Left hindlimb (tissue), 1 donor: ENCODE measurements around the gene TGFB2.

ENCODE experiments used
- DNase-seq: peaks from one replicate; pipeline ENCODE4 v3.0.0-alpha.2; 2018

The TGFB2 gene

DNA sequence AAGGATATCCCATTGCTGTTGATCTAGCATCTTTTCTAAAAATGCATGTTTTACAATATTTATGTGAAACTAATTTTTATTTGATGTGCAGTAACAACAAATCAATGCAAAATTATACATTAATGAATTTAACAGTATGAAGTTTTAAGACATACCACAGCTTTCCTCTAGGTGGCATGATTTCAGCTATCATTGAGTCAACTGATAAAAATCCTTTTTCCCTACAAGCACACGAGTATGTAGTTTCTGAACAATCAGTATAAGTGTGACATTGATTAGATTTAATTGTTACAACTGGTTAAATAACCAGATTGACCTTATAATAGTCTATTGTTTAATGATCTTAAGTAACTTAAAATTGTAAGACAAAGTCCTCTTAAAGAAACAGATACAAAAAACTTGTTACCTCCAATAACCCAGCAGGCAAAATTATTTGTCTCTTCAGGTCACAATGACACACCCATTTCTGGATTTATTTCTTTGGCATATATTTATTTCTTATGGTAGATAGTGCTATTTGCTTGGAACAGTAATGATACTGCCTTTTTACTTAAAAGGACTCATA lies 5.8 kb upstream of the TGFB2 start:
- no peak for DNase-seq

GRCh38 chr1:218341325-218341724 lies 3.8 kb upstream of the TGFB2 start:
- DNase-seq = no peak

GRCh38 chr1:218342091-218342490 lies 3.0 kb upstream of the TGFB2 start:
- DNase-seq = no peak

DNA sequence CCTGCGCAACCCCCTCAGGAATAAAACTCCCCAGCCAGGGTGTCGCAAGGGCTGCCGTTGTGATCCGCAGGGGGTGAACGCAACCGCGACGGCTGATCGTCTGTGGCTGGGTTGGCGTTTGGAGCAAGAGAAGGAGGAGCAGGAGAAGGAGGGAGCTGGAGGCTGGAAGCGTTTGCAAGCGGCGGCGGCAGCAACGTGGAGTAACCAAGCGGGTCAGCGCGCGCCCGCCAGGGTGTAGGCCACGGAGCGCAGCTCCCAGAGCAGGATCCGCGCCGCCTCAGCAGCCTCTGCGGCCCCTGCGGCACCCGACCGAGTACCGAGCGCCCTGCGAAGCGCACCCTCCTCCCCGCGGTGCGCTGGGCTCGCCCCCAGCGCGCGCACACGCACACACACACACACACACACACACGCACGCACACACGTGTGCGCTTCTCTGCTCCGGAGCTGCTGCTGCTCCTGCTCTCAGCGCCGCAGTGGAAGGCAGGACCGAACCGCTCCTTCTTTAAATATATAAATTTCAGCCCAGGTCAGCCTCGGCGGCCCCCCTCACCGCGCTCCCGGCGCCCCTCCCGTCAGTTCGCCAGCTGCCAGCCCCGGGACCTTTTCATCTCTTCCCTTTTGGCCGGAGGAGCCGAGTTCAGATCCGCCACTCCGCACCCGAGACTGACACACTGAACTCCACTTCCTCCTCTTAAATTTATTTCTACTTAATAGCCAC lies 696 bp downstream of the TGFB2 start:
- peak; percentile 79 for DNase-seq

- peak; percentile 61 for DNase-seq
Measured at GRCh38 chr1:218346391-218347204, 1.5 kb downstream of the TGFB2 start.

DNA sequence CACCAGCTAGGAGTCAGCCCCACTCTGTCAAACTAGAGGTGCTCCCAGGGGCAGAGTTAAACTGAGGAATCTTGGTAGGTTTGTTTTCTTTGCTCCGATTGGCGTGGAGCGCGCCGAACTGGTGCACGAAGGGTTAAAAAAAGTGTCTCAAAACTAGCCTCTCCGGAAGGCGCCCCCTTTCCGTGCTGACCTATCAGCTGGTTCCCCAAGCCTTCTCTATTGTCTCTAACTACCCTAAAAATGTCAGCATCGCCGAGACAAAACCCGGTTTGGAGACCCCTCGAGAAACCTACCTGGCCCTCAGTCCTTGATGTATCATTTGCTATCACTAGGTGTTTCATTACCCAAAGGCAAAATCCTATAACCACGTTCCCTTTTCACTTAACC lies 2.2 kb downstream of the TGFB2 start:
- peak; percentile 84 for DNase-seq

DNA sequence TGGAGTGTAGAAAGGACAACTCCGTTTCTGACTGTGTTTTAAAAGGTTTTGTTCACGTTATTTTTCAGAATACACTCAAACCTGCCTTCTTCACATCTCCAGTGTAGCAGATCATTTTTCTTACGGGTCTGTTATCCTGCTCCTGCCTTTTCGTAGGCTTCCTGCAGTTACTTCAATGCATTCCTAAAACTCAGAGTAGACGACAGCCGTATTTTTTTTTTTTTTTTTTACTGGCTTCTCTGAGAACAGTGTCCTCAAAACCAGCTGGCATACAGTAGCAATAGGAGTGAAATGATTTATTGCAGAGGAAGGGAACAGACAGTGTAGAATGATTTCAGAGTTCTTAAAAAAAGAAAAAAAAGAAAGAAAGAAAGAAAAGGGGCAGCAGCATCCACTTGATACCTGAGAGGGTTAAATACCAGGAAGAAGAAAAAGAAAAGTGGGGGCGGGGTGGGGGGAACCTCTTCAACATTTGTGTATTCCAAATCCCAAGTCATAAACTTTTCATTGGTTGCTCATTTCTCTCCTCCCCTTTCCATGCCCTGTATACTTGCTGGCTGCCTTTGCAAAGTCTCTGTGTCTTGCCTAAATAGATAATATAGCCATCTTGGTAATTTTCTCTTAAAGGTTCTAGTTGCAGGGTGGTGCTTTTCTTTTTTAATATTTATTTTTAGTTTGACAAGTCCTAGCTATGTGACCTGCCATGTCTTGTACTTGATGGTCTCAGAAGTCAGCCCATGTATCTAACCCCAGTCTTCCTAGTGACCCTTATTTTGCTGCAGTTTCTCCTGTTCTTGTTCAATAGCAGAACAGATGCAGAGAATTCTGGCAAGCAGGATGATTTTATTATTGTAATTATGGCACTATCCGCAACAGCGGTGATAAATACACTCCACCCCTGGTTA lies 2.8 kb downstream of the TGFB2 start:
- DNase-seq = peak; percentile 88

DNA sequence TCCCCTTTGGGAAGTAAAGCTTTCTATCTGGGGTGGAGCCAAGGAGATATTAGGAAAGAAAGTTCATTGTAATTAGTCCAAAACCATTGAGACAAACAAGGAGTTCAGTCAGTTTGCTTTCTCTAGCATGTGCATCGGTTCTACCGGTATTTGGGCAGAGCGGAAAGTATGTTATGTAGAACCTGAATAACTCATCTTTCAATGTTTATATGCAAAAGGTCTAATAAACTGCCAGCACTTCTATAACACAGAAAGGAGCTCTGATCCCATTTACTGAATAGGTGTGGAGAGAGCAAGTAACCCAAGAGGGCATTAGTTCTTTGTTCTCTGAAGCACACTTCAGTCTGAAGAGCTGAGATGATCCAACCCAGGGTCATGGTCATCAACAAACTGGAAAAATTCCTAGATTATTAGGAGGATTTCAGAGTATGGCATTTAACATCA lies 3.5 kb downstream of the TGFB2 start:
- DNase-seq = no peak

- DNase-seq = no peak
Measured at GRCh38 chr1:218349348-218350034, 4.4 kb downstream of the TGFB2 start.

DNA sequence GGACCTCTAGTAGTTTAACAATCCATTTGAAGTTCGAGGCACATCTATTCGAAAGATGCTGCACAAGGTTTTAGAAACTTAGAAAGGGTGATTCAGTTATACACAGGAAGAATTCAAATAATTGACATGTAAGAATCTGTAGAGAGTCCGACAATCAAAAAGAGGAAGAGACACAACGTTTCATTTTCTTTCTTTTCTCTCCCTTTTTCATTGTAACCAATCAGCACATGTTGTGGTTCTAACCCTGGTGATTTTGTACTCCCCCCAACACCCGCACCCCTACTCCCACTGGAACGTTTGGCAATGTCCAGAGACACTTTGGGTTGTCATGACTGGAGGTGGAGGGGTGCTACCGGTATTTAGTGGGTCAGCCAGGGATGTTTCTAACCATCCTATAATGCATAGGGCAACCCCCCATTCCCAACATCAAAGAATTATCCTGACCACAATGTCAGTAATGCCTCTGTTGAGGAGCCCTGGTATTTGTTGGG lies 4.9 kb downstream of the TGFB2 start:
- DNase-seq = no peak

DNA sequence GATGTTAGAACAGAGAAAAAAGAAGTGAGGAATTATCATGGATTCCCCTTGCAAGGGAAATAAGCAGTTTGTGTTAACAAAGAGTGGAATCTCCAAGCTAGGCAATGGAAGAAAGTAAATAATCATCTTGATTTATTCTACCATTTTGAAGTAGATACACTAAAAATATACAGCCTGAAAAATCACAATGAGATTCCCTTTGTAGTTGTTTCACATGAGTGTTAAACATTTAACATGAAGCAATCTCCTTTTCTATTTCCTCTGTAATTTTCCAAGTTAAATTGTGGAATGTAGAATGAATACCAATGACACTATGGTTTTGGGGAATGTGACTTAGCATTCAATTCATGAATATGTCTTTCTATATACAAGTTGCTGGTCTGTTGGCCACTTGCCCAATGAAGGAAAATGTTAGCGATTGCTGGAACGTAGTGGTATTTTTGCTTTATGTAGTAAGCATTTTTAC lies 5.7 kb downstream of the TGFB2 start:
- no peak for DNase-seq

GRCh38 chr1:218351391-218352074 lies 6.4 kb downstream of the TGFB2 start:
- DNase-seq = peak; percentile 52

DNA sequence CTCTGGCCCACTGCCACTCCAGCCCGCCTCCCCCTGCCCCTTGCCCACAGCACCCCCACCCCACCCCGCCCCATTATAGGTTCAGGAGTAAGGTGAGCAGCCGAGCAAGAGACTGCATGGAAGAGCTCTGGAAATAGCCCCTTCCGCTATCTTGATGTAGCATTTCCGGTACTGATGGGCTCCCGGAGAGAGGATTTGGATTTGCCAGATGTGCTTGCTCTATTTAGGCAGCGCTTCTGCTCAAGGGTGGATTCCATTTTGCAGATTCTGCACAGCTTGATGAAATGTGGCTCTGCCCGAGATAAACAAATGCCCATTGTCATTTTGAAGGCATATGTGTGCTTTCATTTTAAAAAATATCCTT lies 6.9 kb downstream of the TGFB2 start:
- no peak for DNase-seq

GRCh38 chr1:218353656-218354055 lies 8.5 kb downstream of the TGFB2 start:
- no peak for DNase-seq

- no peak for DNase-seq
Measured at GRCh38 chr1:218355278-218355677, 10.1 kb downstream of the TGFB2 start.

- no peak for DNase-seq
Measured at GRCh38 chr1:218357211-218357892, 12.2 kb downstream of the TGFB2 start.

DNA sequence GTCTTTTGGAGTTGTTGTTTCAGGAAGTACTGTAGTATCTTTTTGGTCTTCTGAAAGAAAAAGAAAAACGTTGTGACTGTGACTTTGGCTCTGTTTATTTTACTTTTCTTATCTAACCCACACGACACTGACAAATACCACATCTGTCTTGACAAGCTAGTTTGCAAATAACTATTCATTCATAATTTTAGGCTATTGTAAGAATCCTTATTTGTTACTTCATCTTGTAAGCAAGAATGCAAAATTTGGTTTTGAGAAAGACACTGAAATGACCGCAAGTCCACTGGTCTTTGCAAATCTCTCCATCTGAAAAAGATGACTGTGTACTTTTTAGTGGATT lies 12.7 kb downstream of the TGFB2 start:
- DNase-seq = no peak

DNA sequence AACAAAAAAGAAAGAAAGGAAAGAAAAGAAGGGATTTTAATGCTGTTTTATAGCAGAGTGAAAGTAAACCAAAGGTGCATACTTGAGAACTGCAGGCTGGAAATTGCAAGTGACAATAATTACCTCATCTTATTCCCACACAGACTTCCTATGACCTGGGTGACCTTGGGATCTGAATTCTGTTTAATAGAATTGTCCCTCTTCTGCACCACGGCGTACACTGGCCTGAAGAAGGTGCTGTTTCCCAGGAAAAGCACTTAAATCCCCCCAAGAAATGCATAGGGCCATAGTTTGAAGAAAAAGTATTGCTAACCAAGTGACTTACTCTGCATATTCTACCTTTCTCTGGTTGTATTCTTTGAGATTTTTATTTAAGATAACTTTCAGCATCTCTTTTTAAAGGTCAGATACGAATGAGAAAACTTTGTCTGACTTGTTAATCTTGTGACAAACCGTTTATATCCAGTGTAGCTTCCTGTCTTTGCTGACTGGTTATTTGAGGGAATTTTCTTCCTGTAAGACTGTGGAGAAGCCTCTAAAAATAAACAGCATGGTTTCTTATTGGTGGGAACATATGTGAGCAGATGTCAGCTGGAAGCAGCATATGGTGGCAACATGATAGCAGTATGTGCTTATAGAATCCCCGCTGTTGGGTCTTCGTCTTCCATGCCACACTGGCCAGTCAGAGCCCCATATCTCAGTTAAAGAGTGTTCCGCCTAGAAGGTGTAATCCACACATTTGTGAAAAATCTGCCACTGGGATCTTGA lies 16.3 kb downstream of the TGFB2 start:
- DNase-seq = no peak

DNA sequence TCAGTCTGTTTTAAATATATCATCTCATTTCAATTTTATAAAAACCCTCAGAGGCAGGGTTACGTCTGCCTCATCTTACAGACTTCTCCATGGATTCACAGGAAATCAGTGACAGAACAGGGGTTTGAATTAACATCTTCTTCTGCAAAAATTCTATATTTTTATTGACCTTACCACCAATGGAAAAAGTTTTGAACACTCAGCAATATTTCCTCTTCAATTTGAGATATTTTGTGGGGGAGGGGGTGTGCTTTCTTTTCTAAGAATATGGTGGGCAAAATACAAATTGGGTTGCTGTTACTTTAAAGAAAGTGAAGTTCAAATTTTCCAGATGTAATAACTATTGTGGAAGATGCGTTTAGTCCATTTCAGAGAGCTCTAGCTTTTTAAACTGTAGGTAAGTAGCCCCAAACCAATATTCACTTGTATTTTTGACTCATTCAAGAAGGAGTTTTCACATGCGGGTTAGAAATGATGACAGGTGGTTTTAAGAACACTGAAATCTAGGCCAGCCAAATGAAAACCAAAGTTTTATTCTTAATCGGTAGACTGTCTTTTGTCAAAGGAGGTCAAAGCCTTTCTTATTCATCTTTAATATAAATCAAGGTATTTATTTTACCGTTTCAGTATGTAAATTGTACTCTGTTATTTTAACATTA lies 17.4 kb downstream of the TGFB2 start:
- DNase-seq = no peak

DNA sequence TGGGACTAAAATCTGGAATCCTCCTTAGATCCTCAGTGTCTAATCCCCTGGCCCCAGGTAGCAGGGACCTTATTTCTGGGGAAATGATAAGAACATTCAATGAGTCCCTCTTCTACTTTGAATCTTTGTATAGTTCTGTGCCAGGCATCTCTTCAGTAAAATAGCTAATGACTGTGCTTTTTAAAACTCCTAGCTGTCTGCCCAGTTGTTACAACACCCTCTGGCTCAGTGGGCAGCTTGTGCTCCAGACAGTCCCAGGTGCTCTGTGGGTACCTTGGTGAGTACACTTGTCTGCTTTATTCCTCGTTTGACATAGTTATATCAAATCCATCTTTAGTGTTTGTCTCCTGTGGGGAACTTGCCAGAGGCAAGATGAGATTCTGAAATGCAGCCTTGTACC lies 18.0 kb downstream of the TGFB2 start:
- DNase-seq = no peak
